WI38 (cell line): ENCODE data around the gene TEC.

Experiments
- H3K4me3 ChIP-seq: 2 replicates; pipeline ENCODE4 v1.5.1; 2011; ENCODE audit warnings: low read depth, mild to moderate bottlenecking, control low read depth, low read length
- CTCF ChIP-seq: IDR thresholded peaks from 2 replicates; pipeline ENCODE4 v1.5.1; 2012; ENCODE audit warnings: low read depth, mild to moderate bottlenecking, control low read depth, low read length

TEC gene

GRCh38 chr4:48157271-48157670, 112.4 kb downstream of the TEC start:
- no peak overlapping the region for H3K4me3 ChIP-seq
- no peak for TF ChIP-seq CTCF

- no peak overlapping the region for H3K4me3 ChIP-seq
- TF ChIP-seq CTCF, result no peak
These were observed 113.2 kb downstream of the TEC start for GRCh38 chr4:48156423-48156822.

GRCh38 chr4:48153791-48154550, 115.7 kb downstream of the TEC start:
- no peak overlapping the region for H3K4me3 ChIP-seq
- TF ChIP-seq CTCF, result no peak

- H3K4me3 ChIP-seq, result no peak overlapping the region
- TF ChIP-seq CTCF, result no peak
These were observed 117.4 kb downstream of the TEC start for GRCh38 chr4:48152259-48152658.

GRCh38 chr4:48149827-48150370, 119.7 kb downstream of the TEC start:
- TF ChIP-seq CTCF, result no peak

GRCh38 chr4:48147621-48148020, 122.0 kb downstream of the TEC start:
- H3K4me3 ChIP-seq, result no peak overlapping the region
- TF ChIP-seq CTCF, result no peak

More at GRCh38 chr4:48149827-48150370, 119.7 kb downstream of the TEC start:
- no peak overlapping the region for H3K4me3 ChIP-seq

- 0 out of 2 replicates have a peak, but pooled peaks have one; percentile 4 for TF ChIP-seq CTCF
These were observed 128.6 kb downstream of the TEC start for GRCh38 chr4:48141048-48141447.

More at GRCh38 chr4:48141048-48141447, 128.6 kb downstream of the TEC start:
- H3K4me3 ChIP-seq, result no peak overlapping the region
